ENCODE results near the gene ZNF417. TPM values are rescaled to one million over a fixed set of nuclear protein-coding genes. Genes with fewer than 3 reads are reported as not detected.

Gene ZNF417
- total RNA-seq (2022; extraction: Qiagen RNA extraction; ENCODE audit: low read depth): 3.4 to 5.1 TPM (median 4.2 TPM) in 5 replicates

DNA sequence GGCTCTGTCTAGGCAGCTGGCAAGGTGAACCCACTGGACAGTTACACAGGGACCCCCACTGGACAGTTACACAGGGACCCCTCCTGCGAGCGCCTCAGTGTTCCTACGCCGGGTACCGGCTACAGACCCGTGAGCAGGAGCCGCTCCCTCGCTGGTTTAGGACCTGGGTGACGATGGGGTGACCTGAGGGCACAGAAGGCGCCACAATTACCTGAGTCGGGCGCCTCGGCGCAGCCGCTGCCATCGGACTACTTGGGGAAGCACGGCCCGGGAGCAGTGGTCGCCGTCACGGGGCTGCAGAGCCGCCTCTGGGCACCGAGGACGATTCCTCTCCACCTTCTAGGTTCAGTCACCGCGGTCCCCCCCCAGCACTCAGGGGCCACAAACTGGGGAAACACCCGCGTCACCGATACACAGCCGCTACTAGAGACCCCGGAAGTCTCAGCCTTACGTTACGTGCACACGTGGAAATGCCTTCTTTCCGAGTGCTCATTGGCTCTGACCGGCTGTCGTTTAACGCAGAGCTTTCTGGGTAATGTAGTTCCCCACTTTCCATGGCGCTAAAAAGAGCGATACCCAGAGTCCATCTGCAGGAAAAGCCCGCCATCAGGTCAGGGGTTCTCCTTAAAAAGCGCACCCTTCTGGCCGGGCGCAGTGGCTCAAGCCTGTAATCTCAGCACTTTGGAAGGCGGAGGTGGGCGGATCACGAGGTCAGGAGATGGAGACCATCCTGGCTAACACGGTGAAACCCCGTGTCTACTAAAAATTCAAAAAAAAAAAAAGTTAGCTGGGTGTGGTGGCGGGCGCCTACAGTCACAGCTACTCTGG lies at the start of gene ZNF417:
ZNF417 (minus strand) TSS at position 425 of the 828 bp plus-strand sequence; CDS start at position 244, 181 bp downstream.

DNA sequence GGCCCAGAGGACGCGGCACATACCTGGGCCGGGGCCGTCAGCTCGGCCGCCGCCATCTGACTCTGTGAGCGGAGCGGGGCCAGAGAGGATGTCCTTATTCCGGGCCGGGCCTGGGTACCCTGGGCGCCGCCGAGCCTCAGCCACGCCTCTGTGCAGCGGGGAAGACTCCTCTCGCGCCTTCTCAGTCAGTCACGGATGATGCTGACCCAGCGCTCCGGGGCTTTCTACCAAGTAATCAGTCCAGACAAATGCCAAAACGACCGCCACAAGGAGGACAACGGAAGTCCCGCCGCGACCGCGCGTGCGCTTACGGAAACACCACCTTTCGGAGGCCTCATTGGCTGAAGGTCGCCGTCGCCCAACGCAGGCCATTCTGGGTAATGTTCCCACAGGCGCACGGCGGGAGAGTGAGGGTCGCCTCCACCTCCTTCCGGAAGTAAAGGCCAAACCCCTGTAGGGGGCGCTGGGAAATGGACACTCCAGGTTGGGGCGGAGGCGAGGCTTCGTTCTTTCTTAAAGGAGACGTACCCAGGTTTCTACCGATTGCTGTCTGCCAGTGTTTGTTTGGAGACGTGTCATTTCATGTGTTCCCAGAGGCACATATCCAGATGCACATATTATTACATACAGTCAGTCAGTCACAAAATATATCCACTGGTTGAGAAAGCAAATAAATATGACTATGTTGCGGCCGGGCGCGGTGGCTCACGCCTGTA lies 31.2 kb upstream of the ZNF417 start, which contains the start of gene ZNF256:
ZNF256 (minus strand) TSS at position 288 of the 716 bp plus-strand sequence; CDS start at position 56, 232 bp downstream.

DNA sequence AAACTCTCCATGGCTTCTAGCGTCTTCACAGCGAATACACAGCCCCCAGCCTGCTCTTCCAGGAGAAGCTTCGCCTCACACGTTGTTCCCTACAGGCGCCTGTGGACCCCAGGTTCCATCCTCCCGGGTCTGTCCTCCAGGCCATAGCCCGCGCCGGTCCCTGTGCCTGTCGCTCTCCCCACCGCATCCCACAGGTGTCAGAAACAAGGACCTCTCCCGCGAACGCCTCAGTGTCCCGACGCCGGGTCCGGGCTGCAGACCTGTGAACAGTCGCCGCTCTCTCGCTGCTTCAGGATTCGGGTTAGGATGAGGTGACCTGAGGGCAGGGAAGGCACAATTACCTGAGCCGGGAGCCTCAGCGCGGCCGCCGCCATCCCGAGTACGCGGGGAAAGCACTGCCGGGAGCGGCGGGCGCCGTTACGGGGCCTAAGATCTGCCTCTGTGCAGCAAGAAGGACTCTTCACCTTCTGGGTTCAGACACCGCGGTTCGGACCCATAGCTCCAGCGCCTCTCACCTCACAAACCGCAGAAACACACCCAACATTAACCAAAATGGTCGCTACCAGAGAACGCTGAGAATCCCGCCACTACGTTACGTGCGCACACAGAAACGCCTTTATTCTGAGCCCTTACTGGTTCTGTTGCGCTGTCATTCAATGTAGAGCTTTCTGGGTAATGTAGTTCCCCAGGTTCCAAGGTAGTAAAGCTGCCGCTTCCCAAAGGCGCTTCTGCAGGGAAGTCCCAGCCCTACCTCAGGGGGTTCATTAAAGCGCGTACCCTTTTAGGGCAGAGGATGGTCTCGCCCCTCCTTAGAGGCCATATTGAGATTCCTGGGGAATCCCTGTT lies 18.7 kb upstream of the ZNF417 start, which contains the start of gene ZNF418:
ZNF418 (minus strand) TSS at position 583 of the 846 bp plus-strand sequence. CDS start 1,580 bp downstream, outside the sequence.

DNA sequence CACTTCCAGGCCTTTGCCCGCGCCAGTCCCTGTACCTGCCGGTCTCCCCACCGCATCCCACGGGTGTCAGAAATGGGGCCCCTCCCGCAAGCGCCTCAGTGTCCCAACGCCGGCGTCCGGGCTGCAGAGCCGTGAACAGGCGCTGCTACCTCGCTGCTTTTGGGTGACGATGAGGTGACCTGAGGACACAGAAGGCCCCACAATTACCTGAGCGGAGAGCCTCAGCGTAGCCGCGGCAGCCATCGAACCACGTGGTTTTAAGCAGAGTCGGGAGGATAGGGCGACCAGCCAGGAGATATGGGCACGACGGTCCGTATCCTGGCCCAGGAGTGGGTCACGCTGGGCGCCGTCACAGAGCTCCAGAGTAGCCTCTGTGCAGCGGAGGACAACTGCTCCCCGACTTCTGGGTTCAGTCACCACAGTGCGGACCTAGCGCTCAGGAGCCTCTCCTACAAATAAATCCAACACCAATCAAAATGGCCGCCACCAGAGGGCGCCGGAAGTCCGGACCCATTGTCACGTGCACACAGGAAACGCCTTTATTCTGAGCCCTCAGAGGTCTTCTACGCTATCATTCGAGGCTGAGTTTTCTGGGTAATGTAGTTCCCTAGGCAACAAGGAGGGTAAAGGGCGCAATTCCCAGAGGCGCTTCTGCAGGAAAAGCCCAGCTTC lies 27.7 kb downstream of the ZNF417 start, which contains the start of gene ZNF814:
ZNF814 (minus strand) TSS at position 478 of the 672 bp plus-strand sequence; CDS start at position 243, 235 bp downstream.

Other genes with a start within 250 kb of the ZNF417 start
- not detected in 5 replicates for gene ZSCAN4, start 247.7 kb downstream of the ZNF417 start, total RNA-seq (2022; extraction: Qiagen RNA extraction; ENCODE audit: low read depth)
- gene ZNF551, start 234.6 kb downstream of the ZNF417 start, total RNA-seq (2022; extraction: Qiagen RNA extraction; ENCODE audit: low read depth): 4.7 to 5.7 TPM (median 5.1 TPM) in 5 replicates
- gene ZNF154, start 207.4 kb downstream of the ZNF417 start, total RNA-seq (2022; extraction: Qiagen RNA extraction; ENCODE audit: low read depth): not detected in 5 replicates
- gene ZNF671, start 189.0 kb downstream of the ZNF417 start, total RNA-seq (2022; extraction: Qiagen RNA extraction; ENCODE audit: low read depth): 0.70 to 1.1 TPM (median 0.72 TPM) in 5 replicates
- 4.6 to 11.1 TPM (median 5.6 TPM) in 5 replicates for gene ZNF776, start 169.8 kb downstream of the ZNF417 start, total RNA-seq (2022; extraction: Qiagen RNA extraction; ENCODE audit: low read depth)
- 5.4 to 7.4 TPM (median 6.2 TPM) in 5 replicates for gene ZNF586, start 146.9 kb downstream of the ZNF417 start, total RNA-seq (2022; extraction: Qiagen RNA extraction; ENCODE audit: low read depth)
- gene ZNF552, start 101.7 kb downstream of the ZNF417 start, total RNA-seq (2022; extraction: Qiagen RNA extraction; ENCODE audit: low read depth): 4.4 to 6.7 TPM (median 5.6 TPM) in 5 replicates
- 7.1 to 9.5 TPM (median 8.5 TPM) in 5 replicates for gene ZNF587B, start 86.3 kb downstream of the ZNF417 start, total RNA-seq (2022; extraction: Qiagen RNA extraction; ENCODE audit: low read depth)
- 5.1 to 7.5 TPM (median 5.8 TPM) in 5 replicates for gene ZNF587, start 66.7 kb downstream of the ZNF417 start, total RNA-seq (2022; extraction: Qiagen RNA extraction; ENCODE audit: low read depth)
- gene ZNF814, start 27.6 kb downstream of the ZNF417 start, total RNA-seq (2022; extraction: Qiagen RNA extraction; ENCODE audit: low read depth): 1.5 to 3.9 TPM (median 2.3 TPM) in 5 replicates
- gene ZNF418, start 18.8 kb upstream of the ZNF417 start, total RNA-seq (2022; extraction: Qiagen RNA extraction; ENCODE audit: low read depth): 0.58 to 0.97 TPM (median 0.84 TPM) in 5 replicates
- 0.70 to 1.5 TPM (median 1.3 TPM) in 5 replicates for gene ZNF256, start 31.1 kb upstream of the ZNF417 start, total RNA-seq (2022; extraction: Qiagen RNA extraction; ENCODE audit: low read depth)
- not detected in 5 replicates for gene C19orf18, start 57.9 kb upstream of the ZNF417 start, total RNA-seq (2022; extraction: Qiagen RNA extraction; ENCODE audit: low read depth)
- 1.7 to 3.3 TPM (median 2.6 TPM) in 5 replicates for gene ZNF606, start 86.2 kb upstream of the ZNF417 start, total RNA-seq (2022; extraction: Qiagen RNA extraction; ENCODE audit: low read depth)
- gene ZSCAN1, start 117.4 kb upstream of the ZNF417 start, total RNA-seq (2022; extraction: Qiagen RNA extraction; ENCODE audit: low read depth): not detected in 5 replicates
- gene ZNF135, start 142.7 kb upstream of the ZNF417 start, total RNA-seq (2022; extraction: Qiagen RNA extraction; ENCODE audit: low read depth): not detected in 5 replicates
- 1.4 to 2.8 TPM (median 2.6 TPM) in 5 replicates for gene ZSCAN18, start 181.6 kb upstream of the ZNF417 start, total RNA-seq (2022; extraction: Qiagen RNA extraction; ENCODE audit: low read depth)
- 2.4 to 3.7 TPM (median 3.3 TPM) in 5 replicates for gene ZNF329, start 234.2 kb upstream of the ZNF417 start, total RNA-seq (2022; extraction: Qiagen RNA extraction; ENCODE audit: low read depth)

All from A549 treated with ZK216348 at 1 μM for 4 hours (cell line).